NCI-H2081 treated with DMSO at 0.1 percent for 48 hours (cell line): Measurements from ENCODE around the gene AMBRA1.
"Not testable (repeated sequence)": the region's sequence is repeated elsewhere in the genome, so short reads cannot be mapped to it uniquely, and the experiment has no call there.

Experiments used
- DNase-seq: peaks from one replicate; lab custom pipeline; 2025; lab: John Stamatoyannopoulos, UW

The AMBRA1 gene

GRCh38 chr11:46533396-46534100 is 60.3 kb downstream of the AMBRA1 start:
- DNase-seq: no peak

- DNase-seq: no peak
Measured at GRCh38 chr11:46529928-46530574, 63.8 kb downstream of the AMBRA1 start.

- no peak for DNase-seq
Measured at GRCh38 chr11:46529095-46529905, 64.5 kb downstream of the AMBRA1 start.

DNA sequence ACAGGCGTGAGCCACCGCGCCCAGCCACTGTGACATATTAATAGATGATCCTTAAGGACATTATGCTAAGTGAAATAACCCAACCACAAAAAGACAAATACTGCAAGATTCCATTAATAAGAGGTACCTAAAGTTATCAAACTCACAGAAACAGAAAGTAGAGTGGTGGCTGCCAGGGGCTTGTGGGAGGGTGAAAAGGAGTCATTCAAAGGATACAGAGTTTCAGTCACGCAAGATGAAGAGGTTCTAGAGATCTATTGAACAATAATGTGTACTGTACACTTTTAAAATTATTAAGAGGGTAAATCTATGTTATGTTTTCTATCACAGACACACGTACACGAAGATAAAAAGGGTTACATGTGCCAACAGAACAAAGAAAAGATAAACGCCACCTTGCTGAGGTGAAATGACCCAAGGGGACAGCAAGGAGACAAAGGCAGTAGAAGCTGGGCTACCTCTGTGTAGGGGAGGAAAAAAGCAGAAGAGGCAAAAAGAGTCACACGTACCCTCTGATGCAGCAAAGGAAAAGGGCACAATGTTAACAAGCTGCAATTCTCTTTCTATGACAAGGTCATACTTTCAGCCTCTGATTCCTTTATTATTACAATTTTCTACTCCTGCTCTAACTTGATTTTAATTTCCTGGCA is 65.3 kb downstream of the AMBRA1 start:
- no peak for DNase-seq

DNA sequence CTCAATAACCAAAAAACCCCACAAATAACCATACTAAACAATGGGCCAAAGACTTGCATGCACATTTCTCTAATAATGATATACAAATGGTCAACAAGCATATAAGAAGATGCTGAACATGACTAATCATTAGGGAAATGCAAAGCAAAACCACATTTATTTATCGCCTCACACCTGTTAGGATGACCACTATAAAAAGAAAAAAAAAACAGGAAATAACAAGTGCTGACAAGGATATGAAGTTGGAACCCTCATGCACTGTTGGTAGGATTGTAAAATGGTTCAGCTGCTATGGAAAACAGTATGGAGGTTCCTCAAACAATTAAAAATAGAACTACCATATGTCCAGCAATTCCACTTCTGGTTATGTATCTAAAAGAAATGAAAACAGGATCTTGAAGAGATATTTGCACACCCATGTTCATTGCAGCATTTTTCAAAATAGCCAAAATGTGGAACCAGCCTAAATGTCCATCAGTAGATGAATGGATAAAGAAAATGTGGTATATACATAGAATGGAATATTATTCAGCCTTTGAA is 66.2 kb downstream of the AMBRA1 start:
- no peak for DNase-seq

DNA sequence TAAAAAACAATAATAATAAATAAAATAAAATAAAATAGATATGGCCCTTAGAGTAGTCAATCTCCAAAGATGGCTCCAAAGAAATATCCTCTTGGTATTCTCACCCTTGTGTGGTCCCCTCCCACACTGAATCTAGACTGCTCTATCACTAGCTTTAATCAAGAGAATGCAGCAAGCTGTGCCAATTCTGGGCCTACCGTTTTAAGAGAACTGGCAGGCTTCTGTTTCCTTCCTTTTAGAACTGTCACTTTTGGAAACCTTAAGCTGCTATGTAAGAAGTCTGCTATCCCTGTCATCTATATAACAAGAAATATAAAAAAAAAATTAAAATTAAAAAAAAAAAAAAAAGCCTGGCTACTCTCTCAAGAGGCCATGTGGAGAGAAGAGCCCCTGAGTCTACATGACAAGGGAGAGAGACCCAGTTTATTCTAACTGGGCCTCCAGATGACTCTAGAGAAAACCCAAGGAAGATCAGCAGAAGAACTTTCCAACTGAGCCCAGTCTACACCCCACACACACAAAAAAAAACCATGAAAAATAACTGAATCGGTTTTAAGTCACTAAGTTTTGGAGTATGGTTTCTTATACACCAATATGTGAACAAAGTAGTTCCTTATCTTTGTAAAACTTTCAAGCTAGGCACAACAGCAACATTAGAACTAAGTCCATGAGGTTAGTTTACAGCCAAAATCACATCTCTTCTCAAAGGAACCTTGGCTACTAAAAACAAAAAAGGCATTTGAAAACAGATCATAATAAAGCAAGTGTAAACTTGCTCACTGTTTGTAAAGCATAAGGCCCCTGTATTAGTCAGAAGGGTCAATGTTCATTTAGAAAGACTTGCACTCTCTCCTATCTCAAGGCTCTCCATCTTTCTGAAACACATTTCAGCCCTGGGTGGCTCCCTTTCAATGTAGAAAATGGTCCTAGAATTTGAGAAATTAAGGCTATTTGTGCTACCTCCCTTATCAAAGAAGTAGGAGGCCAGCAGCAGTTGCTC is 67.3 kb downstream of the AMBRA1 start:
- no peak for DNase-seq

DNA sequence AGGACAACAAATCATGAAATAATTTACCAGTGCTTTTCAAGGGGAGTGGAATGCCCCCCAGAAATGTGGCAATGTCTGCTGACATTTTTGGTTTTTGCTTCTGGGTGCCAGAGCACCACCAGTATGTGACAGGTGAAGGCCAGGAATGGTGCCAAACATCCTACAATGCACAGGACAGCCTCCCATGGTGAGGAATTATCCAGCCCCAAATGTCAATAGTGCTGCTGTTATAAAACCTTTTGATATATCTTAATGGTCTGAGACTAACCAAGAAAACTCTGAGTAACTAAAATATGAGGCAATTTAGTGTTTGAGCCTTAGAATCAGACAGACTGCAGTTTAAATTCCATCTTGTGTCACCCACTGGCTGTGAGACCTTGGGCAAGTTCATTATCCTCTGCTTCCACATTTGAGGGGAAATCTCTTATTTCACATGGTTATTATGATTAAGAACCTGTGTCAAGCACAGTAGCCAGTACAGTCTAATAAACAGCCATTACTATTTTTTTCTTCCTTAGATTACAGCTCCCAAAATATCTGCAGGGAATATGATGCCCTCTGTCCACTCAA is 69.5 kb downstream of the AMBRA1 start:
- DNase-seq: peak; percentile 18

GRCh38 chr11:46523290-46523689 is 70.5 kb downstream of the AMBRA1 start:
- DNase-seq: no peak

DNA sequence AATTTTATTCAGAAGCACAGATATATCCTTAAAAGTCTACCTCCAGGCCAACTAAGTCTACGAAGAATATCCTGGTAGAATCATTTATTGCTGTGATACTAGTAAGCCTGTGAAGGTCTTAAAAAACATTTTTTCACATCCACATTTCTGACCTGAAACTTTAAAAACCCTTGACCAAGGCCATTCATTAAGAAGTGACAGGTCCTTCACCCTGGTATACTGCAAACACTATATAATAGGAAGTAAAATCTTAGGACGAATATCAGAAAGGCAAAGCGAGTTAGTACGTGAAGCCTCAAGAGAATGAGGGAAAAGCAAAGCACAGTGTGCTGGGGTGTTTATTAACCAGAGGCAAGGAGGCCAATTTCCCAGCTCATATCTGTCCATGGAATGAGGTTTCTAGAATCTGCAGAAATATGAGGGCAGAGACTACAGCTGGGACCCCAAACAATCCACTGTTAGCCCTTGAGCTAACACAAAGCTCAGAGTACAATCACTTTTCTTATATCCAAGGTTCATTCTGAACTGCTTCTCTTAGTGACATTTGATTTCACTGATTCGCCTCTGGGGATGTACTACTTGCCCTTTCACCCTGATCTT is 71.0 kb downstream of the AMBRA1 start:
- no peak for DNase-seq

DNA sequence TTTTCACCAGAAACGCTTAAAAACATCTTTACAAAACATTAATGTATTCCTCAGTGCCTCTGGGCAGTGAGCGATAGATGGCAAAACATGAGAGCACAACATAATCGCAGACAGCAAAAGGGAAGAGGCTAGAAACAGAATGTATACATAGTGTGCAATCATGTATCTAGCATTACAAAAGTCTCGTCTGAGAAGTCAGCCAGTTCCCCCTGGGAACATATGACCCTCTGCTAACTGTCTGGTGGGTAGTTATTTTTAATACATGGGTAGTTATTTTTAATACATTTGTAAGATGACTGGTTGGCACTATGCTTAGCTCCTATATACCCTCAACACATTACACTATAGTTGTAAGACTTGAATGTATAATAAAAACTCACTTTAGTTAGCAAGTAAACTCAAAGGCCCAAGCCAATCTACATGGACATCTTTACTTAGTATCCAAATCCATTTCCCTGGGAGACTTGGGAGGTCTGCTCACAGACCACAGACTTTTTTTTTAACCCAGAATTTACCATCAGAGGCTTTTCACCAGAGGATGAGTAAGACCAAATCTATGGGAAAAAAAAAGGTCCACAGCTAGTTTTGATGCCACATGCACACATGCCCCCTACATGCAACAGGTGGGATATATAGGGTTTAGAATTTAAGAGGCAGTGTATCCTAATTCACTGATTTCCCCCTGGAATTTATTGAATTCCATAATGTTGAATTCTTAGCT is 71.7 kb downstream of the AMBRA1 start:
- DNase-seq: no peak

GRCh38 chr11:46520971-46521745 is 72.7 kb downstream of the AMBRA1 start:
- DNase-seq: no peak

- DNase-seq: no peak
Measured at GRCh38 chr11:46519351-46519750, 74.5 kb downstream of the AMBRA1 start.

DNA sequence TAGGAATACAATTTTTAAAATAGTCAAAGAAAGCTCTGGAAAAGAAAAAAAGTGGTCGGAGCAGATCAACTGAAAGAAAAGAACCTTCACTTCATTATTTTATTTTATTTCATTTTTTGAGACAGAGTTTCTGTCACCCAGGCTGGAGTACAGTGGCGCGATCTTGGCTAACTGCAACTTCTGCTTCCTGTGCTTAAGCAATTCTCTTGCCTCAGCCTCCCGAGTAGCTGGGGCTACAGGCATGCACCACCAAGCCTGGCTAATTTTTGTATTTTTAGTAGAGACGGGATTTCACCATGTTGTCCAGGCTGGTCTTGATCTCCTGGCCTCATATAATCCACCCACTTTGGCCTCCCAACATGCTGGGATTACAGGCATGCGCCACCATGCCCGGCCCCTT is 74.9 kb downstream of the AMBRA1 start:
- not testable (repeated sequence) for DNase-seq

- no peak for DNase-seq
Measured at GRCh38 chr11:46514370-46514769, 79.5 kb downstream of the AMBRA1 start.

GRCh38 chr11:46513934-46514342 is 79.9 kb downstream of the AMBRA1 start:
- no peak for DNase-seq

DNA sequence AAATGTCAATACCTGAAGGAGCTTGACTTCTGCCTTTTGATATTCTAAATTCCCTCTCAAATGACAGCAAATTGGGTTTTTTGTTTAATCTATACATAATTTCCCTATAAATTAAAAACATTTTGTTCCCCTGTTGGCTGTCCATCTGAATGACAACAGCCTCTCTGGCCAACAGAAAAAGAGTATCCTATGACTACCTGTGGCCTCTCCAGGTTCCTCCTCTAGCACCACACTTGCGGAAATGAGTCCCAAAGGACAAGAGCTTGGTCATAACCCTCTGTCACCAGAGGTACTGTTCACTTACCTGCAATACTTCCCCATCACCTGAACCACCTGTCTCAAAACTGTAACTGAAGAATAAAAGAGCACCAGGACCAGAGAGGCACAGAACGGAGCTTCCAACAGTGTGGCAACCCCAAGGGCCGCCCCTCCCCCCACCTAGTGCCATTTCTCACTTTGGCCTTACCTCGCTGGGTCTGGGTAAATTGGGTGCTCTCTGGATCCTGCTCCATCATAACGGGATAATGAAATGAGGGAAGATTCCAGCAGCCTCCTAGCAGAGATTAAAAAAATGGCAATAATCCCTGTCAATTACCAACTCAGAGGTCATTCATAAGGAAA is 81.5 kb downstream of the AMBRA1 start:
- DNase-seq: no peak

DNA sequence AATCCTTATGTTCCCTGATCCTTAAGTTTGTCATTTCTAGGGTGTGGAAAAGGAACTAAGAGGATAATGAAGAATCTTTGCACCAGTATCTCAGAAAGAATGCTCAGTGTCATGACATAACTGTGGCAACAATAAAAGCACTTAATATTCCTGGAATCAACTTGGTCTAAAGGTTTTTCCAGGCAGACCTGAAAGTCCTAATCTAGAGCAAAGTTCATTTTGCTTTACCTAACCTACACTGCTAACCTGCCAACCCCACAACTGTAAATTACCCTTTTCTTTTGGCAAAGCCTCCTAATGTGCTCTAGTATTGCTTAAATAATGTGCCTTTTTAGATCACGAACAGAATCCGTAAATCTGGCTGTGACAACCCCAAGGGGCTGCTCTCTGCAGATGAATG is 82.5 kb downstream of the AMBRA1 start:
- no peak for DNase-seq

DNA sequence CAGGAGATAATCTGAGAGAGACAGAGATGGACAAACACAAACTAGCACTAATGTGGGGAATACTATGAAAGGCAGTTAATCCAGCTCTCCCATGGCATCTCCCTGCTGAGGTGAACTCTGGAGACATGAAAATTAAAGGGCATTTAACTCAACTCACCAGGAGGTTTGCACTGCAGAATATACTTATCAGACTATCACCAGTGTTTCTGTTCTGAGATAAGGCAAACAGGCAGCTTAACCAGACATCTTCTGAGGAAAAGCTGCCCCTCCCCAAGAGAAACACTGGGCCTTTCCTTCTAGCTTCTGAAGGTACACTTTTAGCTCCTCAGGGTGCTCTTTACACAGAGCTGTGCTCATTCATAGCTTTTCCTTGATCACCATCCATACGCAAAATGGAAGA is 85.5 kb downstream of the AMBRA1 start:
- no peak for DNase-seq
